ENCODE measurements around the gene GPR83.
"Not testable (repeated sequence)": the region's sequence is repeated elsewhere in the genome, so short reads cannot be mapped to it uniquely, and the experiment has no call there.

GPR83 gene

GRCh38 chr11:94400839-94401772 lies at the start of gene GPR83:
TSS of gene GPR83 (minus strand) at chr11:94401419. CDS start at chr11:94401247, 172 bp downstream.
- DNase-seq (ENCODE audit: low read depth, low spot score), result no peak

GRCh38 chr11:94450048-94450447 lies 48.8 kb upstream of the GPR83 start:
- no peak for DNase-seq (ENCODE audit: low read depth, low spot score)

GRCh38 chr11:94449437-94449836 lies 48.2 kb upstream of the GPR83 start:
- DNase-seq (ENCODE audit: low read depth, low spot score), result no peak

- DNase-seq (ENCODE audit: low read depth, low spot score), result no peak
Measured at GRCh38 chr11:94449029-94449428, 47.8 kb upstream of the GPR83 start.

GRCh38 chr11:94447149-94447548 lies 45.9 kb upstream of the GPR83 start:
- no peak for DNase-seq (ENCODE audit: low read depth, low spot score)

- DNase-seq (ENCODE audit: low read depth, low spot score), result no peak
Measured at GRCh38 chr11:94445641-94446040, 44.4 kb upstream of the GPR83 start.

- no peak for DNase-seq (ENCODE audit: low read depth, low spot score)
Measured at GRCh38 chr11:94433049-94433448, 31.8 kb upstream of the GPR83 start.

GRCh38 chr11:94424662-94425061 lies 23.4 kb upstream of the GPR83 start:
- no peak for DNase-seq (ENCODE audit: low read depth, low spot score)

GRCh38 chr11:94424011-94424410 lies 22.8 kb upstream of the GPR83 start:
- no peak for DNase-seq (ENCODE audit: low read depth, low spot score)

- DNase-seq (ENCODE audit: low read depth, low spot score), result no peak
Measured at GRCh38 chr11:94423507-94423906, 22.3 kb upstream of the GPR83 start.

GRCh38 chr11:94418123-94418765 lies 17.0 kb upstream of the GPR83 start:
- no peak for DNase-seq (ENCODE audit: low read depth, low spot score)

GRCh38 chr11:94417386-94417987 lies 16.3 kb upstream of the GPR83 start:
- peak; percentile 13 for DNase-seq (ENCODE audit: low read depth, low spot score)

GRCh38 chr11:94405062-94405833 lies 4.0 kb upstream of the GPR83 start:
- no peak for DNase-seq (ENCODE audit: low read depth, low spot score)

- no peak for DNase-seq (ENCODE audit: low read depth, low spot score)
Measured at GRCh38 chr11:94402355-94402754, 1.1 kb upstream of the GPR83 start.

- no peak for DNase-seq (ENCODE audit: low read depth, low spot score)
Measured at GRCh38 chr11:94401773-94402265, 600 bp upstream of the GPR83 start.

GRCh38 chr11:94400457-94400838 lies 771 bp downstream of the GPR83 start:
- no peak for DNase-seq (ENCODE audit: low read depth, low spot score)

GRCh38 chr11:94400050-94400449 lies 1.2 kb downstream of the GPR83 start:
- DNase-seq (ENCODE audit: low read depth, low spot score), result no peak

- no peak for DNase-seq (ENCODE audit: low read depth, low spot score)
Measured at GRCh38 chr11:94398101-94398500, 3.1 kb downstream of the GPR83 start.

GRCh38 chr11:94396282-94396681 lies 4.9 kb downstream of the GPR83 start:
- no peak for DNase-seq (ENCODE audit: low read depth, low spot score)

- not testable (repeated sequence) for DNase-seq (ENCODE audit: low read depth, low spot score)
Measured at GRCh38 chr11:94391937-94392336, 9.3 kb downstream of the GPR83 start.

GRCh38 chr11:94379613-94380012 lies 21.6 kb downstream of the GPR83 start:
- no peak for DNase-seq (ENCODE audit: low read depth, low spot score)

GRCh38 chr11:94376841-94377240 lies 24.4 kb downstream of the GPR83 start:
- DNase-seq (ENCODE audit: low read depth, low spot score), result no peak
